ENCODE results near the gene DISC1. TPM values are rescaled to one million over a fixed set of nuclear protein-coding genes. Genes with fewer than 3 reads are reported as not detected.

DISC1 gene
- polyA plus RNA-seq, 1 of the 3 experiments (the other 2 are of a cell fraction) = 1.7 TPM

DNA sequence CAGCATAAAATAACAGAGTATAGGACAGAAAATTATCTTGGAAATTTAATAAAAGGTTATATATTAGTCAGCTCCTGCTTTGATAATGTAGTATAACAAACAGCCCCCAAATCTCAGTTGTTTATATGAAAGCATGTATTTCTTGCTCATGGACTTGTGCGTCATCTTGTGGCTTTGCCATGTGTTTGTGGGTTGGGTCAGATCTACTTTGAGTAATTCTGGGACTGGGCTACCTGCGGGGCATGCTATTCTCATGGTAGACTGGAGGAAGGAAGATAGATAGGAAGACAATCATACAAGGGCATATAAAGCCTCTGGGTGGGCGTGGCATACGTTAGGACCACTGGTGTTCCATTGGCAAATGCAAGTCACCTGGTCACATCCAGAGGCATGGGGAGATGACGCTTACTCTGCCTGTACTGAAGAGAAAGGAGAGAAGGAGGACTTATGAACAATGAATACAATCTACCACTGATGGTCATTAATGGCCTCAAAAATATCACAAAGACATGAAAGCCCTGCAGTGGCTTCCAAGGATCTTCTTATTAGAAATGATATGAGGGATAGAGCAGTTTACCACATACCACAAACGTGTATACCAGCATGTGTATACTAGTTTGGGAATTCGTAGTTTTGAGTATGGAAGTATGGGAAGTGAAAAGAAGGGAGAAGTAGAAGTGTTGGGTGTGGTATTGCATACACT is 267.0 kb downstream of the DISC1 start:
- ChIA-PET POLR2A (no interaction called here), CTCF (interaction anchor here (1.4 kb wide), 1 partner anchor 14 kb away, joined by 3 read pairs; no protein-coding TSS in a partner anchor)
- DNase-seq = no peak
- H4K20me1 ChIP-seq (ENCODE audit: insufficient read depth) = no peaks in the 10 kb centered on the region
- no peak overlapping the region for H2AFZ ChIP-seq (ENCODE audit: low read depth)
- no peaks in the 10 kb centered on the region for H3K79me2 ChIP-seq (ENCODE audit: insufficient read depth)
- H3K27ac ChIP-seq (ENCODE audit: low read depth in 2 of 2, low read length in 1 of 2) = no peak overlapping the region
- no peaks in the 10 kb centered on the region for H3K9me2 ChIP-seq
- H3F3A ChIP-seq (replicated peaks; ENCODE audit: insufficient read depth) = no peaks in the 10 kb centered on the region
- peaks cover 0 to 6% of the 10 kb centered on the region in 2 experiments; a peak in 1 of 4 replicates for H3K4me1 ChIP-seq (ENCODE audit: control insufficient read depth in 1 of 2, insufficient read depth in 2 of 2, low read depth in 1 of 2, low read length in 1 of 2)
- H3K27me3 ChIP-seq (ENCODE audit: insufficient read depth) = no peaks in the 10 kb centered on the region
- no peaks in the 10 kb centered on the region for H3K9me3 ChIP-seq
- TF ChIP-seq, protein P1, sequence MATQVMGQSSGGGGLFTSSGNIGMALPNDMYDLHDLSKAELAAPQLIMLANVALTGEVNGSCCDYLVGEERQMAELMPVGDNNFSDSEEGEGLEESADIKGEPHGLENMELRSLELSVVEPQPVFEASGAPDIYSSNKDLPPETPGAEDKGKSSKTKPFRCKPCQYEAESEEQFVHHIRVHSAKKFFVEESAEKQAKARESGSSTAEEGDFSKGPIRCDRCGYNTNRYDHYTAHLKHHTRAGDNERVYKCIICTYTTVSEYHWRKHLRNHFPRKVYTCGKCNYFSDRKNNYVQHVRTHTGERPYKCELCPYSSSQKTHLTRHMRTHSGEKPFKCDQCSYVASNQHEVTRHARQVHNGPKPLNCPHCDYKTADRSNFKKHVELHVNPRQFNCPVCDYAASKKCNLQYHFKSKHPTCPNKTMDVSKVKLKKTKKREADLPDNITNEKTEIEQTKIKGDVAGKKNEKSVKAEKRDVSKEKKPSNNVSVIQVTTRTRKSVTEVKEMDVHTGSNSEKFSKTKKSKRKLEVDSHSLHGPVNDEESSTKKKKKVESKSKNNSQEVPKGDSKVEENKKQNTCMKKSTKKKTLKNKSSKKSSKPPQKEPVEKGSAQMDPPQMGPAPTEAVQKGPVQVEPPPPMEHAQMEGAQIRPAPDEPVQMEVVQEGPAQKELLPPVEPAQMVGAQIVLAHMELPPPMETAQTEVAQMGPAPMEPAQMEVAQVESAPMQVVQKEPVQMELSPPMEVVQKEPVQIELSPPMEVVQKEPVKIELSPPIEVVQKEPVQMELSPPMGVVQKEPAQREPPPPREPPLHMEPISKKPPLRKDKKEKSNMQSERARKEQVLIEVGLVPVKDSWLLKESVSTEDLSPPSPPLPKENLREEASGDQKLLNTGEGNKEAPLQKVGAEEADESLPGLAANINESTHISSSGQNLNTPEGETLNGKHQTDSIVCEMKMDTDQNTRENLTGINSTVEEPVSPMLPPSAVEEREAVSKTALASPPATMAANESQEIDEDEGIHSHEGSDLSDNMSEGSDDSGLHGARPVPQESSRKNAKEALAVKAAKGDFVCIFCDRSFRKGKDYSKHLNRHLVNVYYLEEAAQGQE (IDR thresholded peaks at IDR 0.05; ENCODE audit: low read depth, low read length) = no peak
- 84% methylated on average over 7 of the region's 7 CpGs for WGBS (ENCODE audit: low lambda C conversion rate)
- no peak overlapping the region for H3K4me3 ChIP-seq (ENCODE audit: low read depth in 2 of 2, low read length in 1 of 2)
- no peak overlapping the region for H3K4me2 ChIP-seq
- no peak overlapping the region for H3K9ac ChIP-seq
- H3K36me3 ChIP-seq (replicated peaks in 1 of 2; ENCODE audit: control insufficient read depth in 1 of 2, insufficient read depth in 2 of 2, low read length in 1 of 2) = no peaks in the 10 kb centered on the region

DNA sequence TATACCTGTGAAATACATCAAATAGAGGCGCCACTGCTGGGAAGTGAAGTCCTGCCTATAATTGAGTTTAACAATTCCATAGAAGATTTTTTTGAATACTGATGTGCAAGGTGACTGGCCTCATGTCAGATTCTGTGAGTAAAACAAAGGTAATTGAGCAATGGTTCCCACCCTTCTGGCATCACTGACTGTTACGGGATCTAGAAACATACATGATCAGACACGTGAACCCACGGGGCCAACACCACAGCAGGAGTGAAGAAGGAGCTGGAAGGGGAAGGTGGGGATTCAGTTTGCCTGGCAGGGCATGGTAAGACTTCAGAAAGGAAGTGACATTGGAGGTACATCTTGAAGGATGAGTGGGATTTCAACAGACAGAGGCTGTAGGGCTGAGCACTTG is 270.2 kb downstream of the DISC1 start:
- no peaks in the 10 kb centered on the region for H3K79me2 ChIP-seq (ENCODE audit: insufficient read depth)
- H3K9me2 ChIP-seq = no peaks in the 10 kb centered on the region
- H3K27me3 ChIP-seq (ENCODE audit: insufficient read depth) = no peaks in the 10 kb centered on the region
- no peak for TF ChIP-seq TEAD4 (IDR thresholded peaks at IDR 0.05; ENCODE audit: borderline replicate concordance, insufficient read depth)
- H4K20me1 ChIP-seq (ENCODE audit: insufficient read depth) = no peaks in the 10 kb centered on the region
- CTCF ChIA-PET = interaction anchor here (1.9 kb wide), 1 partner anchor 29 kb away, joined by 5 read pairs; no protein-coding TSS in a partner anchor
- no peaks in the 10 kb centered on the region for H3F3A ChIP-seq (replicated peaks; ENCODE audit: insufficient read depth)
- H2AFZ ChIP-seq (ENCODE audit: low read depth) = no peak overlapping the region
- POLR2A ChIA-PET = no interaction called here
- H3K27ac ChIP-seq (ENCODE audit: low read depth in 2 of 2, low read length in 1 of 2) = no peak overlapping the region
- no peak overlapping the region for H3K4me3 ChIP-seq (ENCODE audit: low read depth in 2 of 2, low read length in 1 of 2)
- no peak overlapping the region for H3K9ac ChIP-seq
- no peak overlapping the region for H3K4me2 ChIP-seq
- H3K4me1 ChIP-seq (ENCODE audit: control insufficient read depth in 1 of 2, insufficient read depth in 2 of 2, low read depth in 1 of 2, low read length in 1 of 2) = peaks cover 0 to 5% of the 10 kb centered on the region in 2 experiments; a peak in 1 of 4 replicates
- no peak for DNase-seq
- H3K9me3 ChIP-seq = no peaks in the 10 kb centered on the region
- 83% methylated on average over 4 of the region's 4 CpGs for WGBS (ENCODE audit: low lambda C conversion rate)
- H3K36me3 ChIP-seq (replicated peaks in 1 of 2; ENCODE audit: control insufficient read depth in 1 of 2, insufficient read depth in 2 of 2, low read length in 1 of 2) = no peaks in the 10 kb centered on the region

DNA sequence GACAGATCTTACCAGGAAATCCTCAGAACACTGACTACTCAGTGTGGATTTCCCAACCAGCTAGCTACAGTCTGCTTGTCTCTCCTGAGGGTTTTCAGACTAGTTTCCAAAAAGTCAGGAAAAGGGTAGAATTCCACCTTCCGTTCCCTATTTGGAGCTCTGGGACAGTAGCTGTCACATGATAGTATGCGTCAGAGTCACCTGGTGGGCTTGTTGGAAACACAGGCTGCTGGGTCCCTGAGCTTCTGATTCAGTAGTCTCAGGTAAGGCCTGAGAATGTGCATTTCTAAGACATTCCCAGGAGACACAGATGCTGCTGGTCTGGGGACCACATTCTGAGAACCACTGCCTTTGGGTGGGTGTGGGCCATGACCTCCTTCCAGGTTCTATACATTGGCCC is 272.5 kb downstream of the DISC1 start:
- H2AFZ ChIP-seq (ENCODE audit: low read depth) = no peak overlapping the region
- DNase-seq = no peak
- H4K20me1 ChIP-seq (ENCODE audit: insufficient read depth) = no peaks in the 10 kb centered on the region
- H3K79me2 ChIP-seq (ENCODE audit: insufficient read depth) = no peaks in the 10 kb centered on the region
- no peak overlapping the region for H3K9ac ChIP-seq
- no peaks in the 10 kb centered on the region for H3K36me3 ChIP-seq (replicated peaks in 1 of 2; ENCODE audit: control insufficient read depth in 1 of 2, insufficient read depth in 2 of 2, low read length in 1 of 2)
- H3K27ac ChIP-seq (ENCODE audit: low read depth in 2 of 2, low read length in 1 of 2) = no peak overlapping the region
- no peaks in the 10 kb centered on the region for H3K9me2 ChIP-seq
- no peaks in the 10 kb centered on the region for H3K9me3 ChIP-seq
- POLR2A ChIA-PET = no interaction called here
- no peak overlapping the region for H3K4me2 ChIP-seq
- H3K27me3 ChIP-seq (ENCODE audit: insufficient read depth) = no peaks in the 10 kb centered on the region
- WGBS (ENCODE audit: low lambda C conversion rate) = 90% methylated on average over 2 of the region's 2 CpGs
- H3K4me1 ChIP-seq (ENCODE audit: control insufficient read depth in 1 of 2, insufficient read depth in 2 of 2, low read depth in 1 of 2, low read length in 1 of 2) = peaks cover 0 to 5% of the 10 kb centered on the region in 2 experiments; a peak in 1 of 4 replicates
- no peaks in the 10 kb centered on the region for H3F3A ChIP-seq (replicated peaks; ENCODE audit: insufficient read depth)
- H3K4me3 ChIP-seq (ENCODE audit: low read depth in 2 of 2, low read length in 1 of 2) = no peak overlapping the region
- CTCF ChIA-PET = interaction anchor here (0.9 to 1.1 kb wide), 2 partner anchors 32 to 33 kb away, joined by 3 read pairs; no protein-coding TSS in a partner anchor
- TF ChIP-seq, protein P2, sequence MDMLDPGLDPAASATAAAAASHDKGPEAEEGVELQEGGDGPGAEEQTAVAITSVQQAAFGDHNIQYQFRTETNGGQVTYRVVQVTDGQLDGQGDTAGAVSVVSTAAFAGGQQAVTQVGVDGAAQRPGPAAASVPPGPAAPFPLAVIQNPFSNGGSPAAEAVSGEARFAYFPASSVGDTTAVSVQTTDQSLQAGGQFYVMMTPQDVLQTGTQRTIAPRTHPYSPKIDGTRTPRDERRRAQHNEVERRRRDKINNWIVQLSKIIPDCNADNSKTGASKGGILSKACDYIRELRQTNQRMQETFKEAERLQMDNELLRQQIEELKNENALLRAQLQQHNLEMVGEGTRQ (IDR thresholded peaks at IDR 0.05; ENCODE audit: borderline replicate concordance, low read depth, low read length) = no peak
- no peak for TF ChIP-seq RCOR1 (IDR thresholded peaks at IDR 0.05; ENCODE audit: low read length)

Data from SK-N-SH (cell line).